T-helper 2 cell treated with Interferon-gamma antibody and Interleukin-4, amounts not matched to agents 100 ng/mL and 5 ng/mL, for 36 hours (primary cell): ENCODE results near the gene SRP9. TPM values are rescaled to one million over a fixed set of nuclear protein-coding genes. Genes with fewer than 3 reads are reported as not detected.
"Not testable (repeated sequence)": the region's sequence is repeated elsewhere in the genome, so short reads cannot be mapped to it uniquely, and the experiment has no call there.

Experiments used
- intact Hi-C: fragments of 100-400 bp; cut with micrococcal nuclease; formaldehyde crosslinking; loops from one replicate; pipeline ENCODE4 v1.15.1; 2023
- total RNA-seq: library from RNA; stranded (reverse); gene quantifications from 2 replicates; pipeline ENCODE4 v1.2.3, GENCODE V29; 2022

Gene SRP9
- total RNA-seq, 1 donor from 2014 or later: 238 TPM

DNA sequence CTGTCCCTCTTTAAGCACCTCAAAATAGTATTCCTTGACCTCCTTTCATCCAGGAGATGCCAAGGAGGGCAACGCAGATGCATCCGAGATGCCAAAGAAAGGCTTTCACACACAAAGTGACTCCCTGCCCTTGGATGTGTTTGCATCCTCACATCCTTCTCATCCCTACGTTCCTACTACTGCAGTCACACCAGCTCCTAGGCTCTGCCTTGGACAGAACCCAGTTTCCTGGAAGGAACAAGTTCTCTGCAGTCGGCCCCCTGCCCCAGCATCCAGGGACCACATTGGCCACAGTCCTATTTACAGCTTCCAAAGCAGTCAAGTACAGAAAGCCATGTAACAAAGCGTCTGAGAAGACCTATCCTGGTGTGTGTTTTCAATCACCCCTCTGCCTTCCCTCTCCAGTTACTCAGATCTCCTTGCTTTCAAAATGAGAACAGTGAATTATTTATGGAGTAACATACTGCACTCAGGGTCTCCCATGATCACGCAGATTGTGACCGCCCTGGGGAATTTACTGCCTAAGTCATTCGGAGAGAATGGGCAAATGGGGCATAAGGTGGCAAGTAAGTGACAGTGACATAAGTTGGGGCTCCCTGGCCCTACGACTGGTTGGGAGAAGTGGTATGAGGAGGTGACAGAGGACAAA lies 21.8 kb upstream of the SRP9 start:
- intact Hi-C loops: no loop called here

DNA sequence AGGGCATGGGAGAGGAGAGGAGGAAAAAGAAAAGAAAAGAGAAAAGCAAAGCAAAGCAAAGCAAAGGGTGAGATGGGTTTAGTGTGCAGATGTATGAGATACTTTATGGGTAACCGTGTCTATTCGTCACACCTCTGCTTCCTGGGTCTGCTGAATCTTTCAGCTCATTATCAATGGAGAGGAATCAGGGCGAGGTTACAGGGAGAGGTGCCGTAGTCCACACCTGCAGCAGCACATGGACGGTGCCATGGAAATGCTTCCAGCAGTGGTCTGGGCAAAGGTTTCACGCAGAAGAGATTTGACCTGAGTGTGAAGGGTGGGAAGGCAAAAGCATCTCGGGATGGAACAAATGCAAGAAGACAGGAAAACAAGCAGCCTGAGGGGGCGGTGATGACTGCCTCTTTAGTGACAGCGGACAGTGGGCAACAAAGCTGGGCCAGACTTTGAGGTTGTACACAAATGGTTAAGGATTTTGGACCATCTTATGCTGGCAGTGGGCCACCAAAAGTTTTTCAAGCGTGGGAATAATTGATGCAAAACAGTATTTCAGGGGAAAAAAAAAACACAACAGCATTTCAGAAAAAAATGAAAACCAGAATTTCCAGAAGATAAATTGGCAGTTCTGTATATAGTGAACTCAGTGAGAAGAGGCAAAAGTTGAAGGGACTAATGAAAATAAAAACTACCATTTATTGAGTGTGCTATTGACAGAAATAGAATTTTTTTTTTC lies 19.5 kb upstream of the SRP9 start:
- intact Hi-C loops: no loop called here

DNA sequence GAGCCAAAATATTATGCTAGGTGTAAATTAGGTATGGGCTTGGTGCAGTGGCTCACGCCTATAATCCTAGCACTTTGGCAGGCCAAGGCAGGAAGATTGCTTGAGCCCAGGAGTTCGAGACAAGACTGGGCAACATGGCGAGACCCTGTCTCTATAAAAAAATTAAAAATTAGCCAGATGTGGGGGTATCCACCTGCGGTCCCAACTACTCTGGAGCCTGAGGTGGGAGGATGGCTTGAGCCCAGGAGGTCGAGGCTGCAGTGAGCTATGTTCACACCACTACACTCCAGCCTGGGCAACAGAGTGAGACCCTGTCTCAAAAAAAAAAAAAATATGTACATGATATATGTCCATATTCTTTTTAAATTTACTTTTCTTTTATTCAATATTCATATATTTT lies 17.7 kb upstream of the SRP9 start:
- intact Hi-C loops: not testable (repeated sequence)

DNA sequence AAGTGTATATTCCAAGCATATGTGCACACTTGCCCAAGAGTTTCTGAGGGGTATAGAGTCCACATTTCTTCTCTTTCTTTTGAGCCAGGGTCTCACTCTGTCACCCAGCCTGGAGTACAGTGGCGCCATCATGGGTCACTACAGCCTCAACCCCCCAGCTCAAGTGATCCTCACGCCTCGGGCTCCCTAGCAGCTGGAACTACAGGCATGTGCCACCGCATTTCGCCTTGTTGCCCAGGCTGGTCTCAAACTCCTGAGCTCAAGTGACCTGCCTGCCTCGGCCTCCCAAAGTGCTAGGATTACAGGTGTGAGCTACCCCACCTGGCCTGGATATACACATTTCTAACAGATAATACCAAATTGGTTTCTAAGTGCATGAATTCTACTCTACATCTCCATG lies 17.1 kb upstream of the SRP9 start:
- intact Hi-C loops: no loop called here

DNA sequence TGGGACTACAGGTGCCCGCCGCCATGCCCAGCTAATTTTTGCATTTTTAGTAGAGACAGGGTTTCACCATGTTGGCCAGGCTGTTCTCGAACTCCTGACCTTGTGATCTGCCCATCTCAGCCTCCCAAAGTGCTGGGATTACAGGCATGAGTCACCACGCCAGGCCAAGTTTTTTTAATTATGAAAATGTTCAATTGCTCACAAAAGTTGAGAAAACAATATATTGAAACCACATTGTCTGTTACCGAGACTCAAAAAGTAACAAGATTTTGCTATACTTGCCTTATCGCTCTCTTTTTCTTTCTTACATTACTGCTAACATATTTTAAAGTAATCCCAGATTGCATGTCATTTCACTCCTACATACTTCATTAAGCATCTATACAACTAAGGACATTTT lies 16.2 kb upstream of the SRP9 start:
- intact Hi-C loops: not testable (repeated sequence)

DNA sequence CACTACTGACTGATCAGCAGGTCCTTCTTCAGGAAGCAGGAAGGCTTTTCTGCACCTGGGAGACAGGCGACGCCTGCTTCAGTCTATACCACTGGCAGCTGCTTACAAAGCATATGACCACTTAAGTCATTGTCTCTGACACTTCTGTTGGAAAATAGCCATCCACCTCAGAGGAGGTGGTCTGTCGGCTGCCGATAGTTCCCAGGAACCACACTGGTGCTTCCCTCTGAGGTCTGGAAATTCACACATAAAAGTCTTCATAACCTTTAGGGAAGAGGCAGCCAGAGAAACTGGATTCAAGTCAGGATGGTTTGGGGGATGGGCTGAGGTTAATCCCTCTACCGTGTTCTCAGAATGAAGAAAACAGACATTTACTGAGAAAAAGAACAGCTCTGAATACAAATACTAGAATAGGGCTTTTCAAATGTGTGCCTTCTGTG lies 15.6 kb upstream of the SRP9 start:
- intact Hi-C loops: no loop called here

DNA sequence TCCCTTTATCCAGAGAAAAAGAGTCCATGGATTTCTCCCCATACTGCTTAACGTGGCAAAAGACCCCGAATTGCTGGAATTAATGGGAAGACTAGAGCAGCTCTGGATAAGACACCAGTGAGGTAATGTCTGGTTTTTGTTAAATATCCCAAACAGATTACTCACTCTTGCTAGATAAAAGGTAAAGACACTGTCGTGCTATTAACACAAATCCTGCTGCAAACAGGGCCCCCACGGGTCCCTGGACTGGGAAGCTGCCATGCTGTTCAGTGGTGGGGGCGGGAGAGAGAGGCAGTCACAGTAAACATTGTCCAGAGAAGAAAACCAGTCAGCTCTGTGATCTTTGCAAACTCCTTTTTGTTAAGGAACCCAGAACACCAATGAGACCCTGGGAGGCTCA lies 15.2 kb upstream of the SRP9 start:
- intact Hi-C loops: no loop called here

DNA sequence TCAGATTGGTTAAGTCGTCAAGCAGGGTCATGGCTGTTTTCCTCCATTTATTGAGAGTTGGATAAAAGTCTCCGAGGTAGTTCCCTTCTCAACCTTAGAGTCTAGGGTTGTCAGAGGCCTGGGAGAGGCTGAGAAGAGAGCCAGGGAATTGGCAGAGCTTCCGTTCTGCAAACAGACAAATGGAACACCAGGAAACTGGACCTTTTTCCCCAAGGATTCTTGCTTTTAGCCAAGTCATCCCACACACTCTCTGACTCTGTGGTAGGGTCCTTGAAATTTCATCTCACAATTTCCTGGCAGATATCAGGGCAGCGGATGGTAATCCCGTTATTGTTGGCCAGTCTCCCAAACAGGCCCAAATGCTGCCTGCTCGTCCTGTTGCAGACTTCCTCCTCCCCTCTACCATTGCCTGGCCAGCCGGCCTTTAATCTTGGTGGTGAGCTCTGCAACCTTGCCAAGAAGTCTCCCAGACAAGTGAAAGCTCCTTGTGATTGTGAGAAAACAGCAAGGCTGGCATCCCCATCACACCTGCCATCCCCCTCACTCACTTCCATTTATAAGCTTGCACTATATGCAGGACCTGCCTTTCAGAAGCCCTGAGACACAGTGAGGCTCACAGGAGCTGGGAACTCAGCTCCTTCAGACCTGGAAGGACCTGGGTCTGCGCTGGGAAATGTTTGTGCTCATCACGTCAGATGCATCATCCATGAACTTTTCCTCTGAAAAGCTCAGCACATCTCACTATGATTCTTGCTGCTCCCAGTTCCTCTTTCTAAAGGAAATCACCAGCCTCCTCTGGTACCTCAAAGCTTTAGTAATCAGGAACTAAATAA lies 13.7 kb upstream of the SRP9 start:
- intact Hi-C loops: no loop called here

DNA sequence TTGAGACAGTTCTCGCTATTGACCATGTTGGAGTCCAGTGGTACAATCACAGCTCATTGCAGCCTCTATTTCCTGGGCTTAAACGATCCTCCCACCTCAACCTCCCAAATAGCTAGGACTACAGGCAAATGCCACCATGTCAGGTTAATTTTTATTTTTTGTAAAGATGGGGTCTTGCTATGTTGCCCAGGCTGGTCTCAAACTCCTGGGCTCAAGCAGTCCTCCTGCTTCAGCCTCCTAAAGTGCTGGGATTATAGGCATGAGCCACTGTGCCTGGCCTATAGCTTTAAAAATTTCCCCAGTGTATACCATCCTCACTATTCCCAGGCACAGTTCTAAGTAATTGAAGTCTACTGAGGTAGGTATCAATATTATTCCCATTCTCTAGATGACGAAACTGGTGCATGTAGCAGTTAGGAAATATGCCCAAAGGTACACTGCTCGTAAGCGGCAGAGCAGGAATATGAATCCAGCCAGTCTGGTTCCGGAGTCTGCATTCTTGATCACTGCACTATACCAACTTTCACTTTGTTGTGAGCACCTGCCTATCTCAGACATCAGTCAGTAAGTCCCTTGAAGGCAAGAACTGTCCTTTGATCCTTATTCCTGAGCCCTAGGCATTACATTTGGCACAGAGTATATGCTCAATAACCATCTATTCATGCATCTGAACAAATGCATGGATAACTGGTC lies 11.5 kb upstream of the SRP9 start:
- intact Hi-C loops: no loop called here

DNA sequence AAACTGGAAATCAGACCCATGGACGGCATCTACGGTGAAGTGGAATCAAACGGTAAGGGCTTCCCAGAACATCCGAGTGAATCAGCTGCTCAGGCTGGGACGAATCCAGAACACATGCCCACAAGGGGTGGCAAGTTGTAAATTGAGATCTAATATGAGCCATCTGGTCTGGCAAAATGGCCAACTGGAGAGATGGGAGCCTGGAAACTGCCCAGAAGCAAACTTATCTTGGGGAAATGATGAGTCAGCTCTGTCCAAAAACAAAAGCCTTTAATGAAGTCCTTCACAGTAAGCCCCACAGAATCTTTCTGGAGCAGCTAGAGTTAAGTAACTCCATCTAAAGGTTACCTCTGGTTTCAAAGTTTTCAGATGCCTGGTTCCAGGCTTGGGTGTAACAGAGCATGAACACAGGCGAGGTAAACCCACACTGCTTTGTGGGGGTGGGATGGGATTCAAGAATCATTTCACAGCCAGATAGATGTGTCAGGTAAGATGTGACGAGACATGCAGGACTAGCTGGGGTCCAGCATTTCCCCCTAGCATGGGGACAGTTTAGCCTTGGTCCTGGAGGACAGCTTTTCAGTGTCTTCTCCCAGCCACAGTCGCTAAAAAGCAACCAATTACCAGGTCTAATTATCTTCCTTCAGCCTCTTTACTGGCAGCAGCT lies 10.5 kb upstream of the SRP9 start:
- intact Hi-C loops: no loop called here

DNA sequence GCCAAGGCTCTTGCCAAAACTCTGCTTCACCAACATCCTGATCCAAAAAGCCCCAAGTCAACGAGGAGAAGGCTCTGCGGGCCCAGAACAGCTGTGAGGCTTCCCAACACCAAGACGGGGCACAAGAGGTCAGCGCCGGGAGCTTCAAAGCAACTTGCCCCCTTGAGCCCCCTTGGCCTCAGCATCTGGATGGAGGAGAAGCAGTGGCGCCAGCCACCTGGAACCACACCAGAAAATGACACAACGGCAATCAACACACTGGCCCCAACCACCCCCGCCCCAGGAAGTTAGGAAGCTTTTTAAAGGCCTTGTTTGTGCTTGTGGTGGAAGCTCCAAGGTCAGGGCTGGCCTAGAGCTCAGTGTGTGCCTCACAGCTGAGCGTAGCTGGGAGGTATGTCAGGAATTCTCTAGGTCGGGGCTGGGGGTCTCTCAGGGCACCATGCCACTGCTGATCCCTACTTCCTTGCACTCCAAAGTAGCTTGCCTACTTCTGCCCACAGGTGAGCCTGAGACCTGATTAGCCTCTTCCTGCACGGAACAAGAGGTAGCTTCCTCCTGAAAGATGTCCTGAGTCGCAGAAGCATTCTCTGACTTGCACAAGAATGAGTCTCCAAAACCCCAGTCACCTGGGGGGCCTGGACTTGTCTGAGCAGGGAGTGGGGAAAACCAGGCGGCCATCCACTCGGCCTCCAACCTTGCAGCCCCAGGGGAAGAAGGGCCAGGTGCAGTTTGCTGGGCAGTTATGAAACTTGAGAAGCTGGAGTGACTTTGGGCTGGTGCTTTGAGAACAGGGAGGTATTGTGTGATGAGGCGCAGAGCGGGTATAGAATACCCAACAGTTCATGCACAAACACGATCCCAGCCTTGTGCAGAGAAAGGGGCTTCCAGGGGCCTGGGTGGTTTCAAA lies 9.7 kb upstream of the SRP9 start:
- intact Hi-C loops: no loop called here

DNA sequence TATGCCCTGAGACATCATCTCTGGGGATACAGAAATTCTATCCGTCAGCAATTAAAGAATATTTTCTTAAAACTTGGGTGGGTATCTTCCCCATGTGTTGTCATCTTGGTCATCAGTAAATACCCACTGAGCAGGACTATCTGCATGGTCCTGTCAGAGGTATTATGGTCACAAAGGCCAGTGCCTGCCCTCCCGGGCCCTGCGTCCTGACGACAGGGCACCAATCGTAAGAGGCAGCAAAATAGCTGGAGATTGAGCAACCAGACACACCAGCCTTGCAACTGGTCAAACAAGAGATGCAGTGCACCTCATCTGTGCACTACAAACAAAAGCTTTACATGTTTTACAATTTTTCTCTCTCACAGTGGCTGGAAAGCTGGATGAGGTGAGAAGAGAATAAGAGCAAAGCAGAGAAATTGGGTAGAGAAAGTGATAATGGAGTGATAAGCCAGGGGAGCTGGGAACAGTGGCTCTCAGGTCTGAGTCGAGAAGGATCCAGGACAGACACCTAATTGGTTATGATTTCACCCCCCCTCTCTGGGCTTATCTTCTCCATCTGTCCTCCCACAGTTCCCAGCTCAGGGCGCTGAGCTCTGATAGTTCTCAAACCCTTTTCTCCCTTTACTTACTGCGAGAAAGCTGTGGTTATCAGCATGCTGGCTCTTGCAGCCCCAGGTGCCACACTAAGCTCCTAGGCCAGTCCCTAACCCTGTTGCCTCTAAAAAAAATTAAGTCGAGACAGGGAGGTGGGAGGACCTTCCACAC lies 8.8 kb upstream of the SRP9 start:
- intact Hi-C loops: no loop called here

DNA sequence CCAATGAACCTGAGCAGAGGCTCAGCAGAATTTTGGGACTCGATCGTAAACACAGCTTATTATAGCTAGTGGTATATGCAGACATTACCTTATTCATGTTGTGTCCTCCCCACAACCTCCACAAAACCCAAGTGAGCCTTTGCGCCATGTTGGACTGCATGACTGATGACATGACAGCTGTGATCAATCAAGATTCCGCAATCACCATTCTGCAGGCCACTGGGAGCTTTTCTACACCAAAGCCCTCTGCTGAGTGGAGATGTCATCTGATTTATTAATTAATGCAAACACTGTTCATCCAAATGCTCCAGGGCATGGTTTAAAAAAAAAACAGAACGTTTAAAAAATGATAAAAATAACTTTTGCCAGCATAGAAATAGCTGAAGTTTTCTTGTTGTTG lies 7.9 kb upstream of the SRP9 start:
- intact Hi-C loops: loop anchor here (10.0 kb wide), 1 partner anchor 635 kb away; the partner anchor contains the start of gene PARP1

DNA sequence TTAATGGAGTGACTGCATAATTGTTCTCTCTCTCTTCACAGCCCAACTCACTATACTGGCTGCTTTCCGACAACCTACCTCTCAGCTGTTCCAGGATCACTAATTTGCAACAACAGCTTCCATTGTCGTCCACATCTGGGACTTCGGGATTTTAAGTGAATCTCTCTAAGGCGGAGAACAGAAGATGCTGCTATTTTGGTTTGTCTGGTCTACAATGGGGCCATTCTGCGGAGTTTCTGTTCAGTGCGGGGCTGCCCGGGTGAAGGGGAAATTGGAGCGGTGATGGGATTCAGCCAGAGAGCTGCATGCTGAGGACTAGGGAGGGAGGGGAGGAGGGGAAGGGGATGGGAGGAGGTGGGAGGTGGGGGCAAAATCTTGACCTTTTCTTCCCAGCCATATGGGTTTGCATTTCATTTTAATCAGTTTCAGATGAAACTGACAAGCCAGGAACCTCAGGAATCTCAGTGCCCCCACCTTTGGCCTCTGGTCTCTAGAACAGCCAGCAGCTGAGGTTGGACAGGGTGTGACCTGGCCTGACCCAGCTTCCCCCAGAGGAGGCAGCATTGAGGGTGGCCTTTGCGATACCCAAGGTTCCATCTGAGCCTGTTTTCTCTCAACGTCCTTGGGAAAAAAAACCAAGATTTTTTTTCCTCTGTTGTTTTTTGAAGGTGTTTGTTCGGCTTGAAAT lies 6.9 kb upstream of the SRP9 start:
- intact Hi-C loops: loop anchor here (10.0 kb wide), 1 partner anchor 634 kb away; the partner anchor contains the start of gene PARP1

DNA sequence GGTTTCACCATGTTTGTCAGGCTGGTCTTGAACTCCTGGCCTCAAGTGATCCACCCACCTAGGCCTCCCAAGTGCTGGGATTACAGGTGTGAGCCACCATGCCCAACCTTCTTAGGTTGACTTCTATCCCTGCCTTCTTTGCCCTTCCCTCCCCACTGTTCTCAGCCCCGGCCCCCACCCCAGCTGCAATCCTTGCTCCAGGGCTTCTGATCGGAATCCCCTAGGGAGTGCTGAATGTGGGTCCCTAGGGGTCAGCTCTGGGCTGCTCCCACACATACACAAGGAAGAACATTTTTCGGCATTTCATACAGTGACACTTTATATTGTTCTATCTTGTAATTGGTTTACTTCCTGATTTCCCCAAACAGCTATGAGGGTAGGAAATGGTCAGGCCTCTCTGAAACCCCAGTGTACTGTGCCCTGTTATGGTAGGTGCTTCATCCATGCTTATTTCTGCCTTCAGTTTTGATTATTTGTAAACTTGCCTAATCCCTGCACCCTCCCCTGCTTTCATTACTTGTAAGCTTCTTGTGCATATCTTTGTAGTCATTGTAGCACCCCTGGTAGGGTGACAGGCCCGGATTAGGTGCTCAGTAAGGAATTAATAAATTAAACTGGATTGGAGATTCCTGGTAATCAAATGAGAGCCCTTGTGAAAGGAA lies 5.8 kb upstream of the SRP9 start:
- intact Hi-C loops: loop anchor here (10.0 kb wide), 1 partner anchor 633 kb away; the partner anchor contains the start of gene PARP1

DNA sequence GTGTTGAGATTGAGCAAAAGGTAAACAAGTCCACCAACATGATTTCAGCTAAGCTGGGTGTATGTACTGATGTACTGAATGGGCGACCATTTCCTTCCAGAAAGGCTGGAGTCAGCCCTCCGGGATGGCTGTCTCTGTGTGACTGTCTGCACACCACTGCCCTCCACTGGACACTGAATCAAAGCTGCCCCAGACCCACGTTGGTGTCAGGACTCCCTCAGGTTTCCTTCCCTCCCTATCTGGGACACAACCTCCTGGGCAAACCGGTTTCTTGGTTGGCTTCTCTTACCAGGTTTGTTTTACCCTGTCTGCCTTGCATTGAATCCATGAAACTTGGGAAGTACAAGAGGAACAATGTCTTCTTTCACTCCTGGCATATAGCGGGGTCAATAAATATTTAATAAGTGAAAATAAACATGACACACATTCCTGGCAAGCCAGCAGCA lies 5.3 kb upstream of the SRP9 start:
- intact Hi-C loops: loop anchor here (10.0 kb wide), 1 partner anchor 632 kb away; the partner anchor contains the start of gene PARP1

DNA sequence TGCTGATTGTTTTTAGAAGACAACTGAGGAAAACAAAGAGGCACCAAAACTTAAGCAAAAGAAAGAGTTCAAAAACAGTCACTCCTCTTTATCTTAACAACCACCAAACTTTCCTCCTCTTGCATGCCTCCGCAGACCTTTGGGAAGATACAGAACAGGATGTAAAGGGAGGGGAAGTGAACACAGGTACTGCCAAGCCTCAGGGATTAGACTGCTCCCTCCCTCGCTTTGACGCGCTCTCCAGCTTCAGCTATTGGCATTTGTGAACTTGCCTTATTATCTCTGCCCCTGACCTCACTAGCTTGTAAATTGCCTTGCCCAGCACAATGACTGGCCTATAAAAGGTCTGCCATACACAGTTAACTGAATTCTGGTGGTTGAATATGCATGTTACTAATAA lies 4.8 kb upstream of the SRP9 start:
- intact Hi-C loops: loop anchor here (10.0 kb wide), 1 partner anchor 632 kb away; the partner anchor contains the start of gene PARP1
